HepG2 (cell line): ENCODE measurements around the gene C5. TPM values are rescaled to one million over a fixed set of nuclear protein-coding genes. Genes with fewer than 3 reads are reported as not detected.

Experiments
- ATAC-seq: fragments of 200-7000 bp; cut with Tn5 transposase; 3 replicates; pipeline ENCODE4 v1.9.1; 2020; ENCODE audit warnings: mild to moderate bottlenecking, moderate library complexity
- BruUV-seq: library from RNA; stranded (reverse); fragments of 400-500 nt; replicated peaks from 2 replicates; lab custom pipeline; 2021; lab: Mats Ljungman, UMichigan
- CTCF ChIA-PET: fragments of 300-600 bp; formaldehyde crosslinking; extraction: SDS; loops from one replicate; lab custom pipeline; 2021; ENCODE audit warnings: low total read pairs, inconsistent platforms, low intra/inter-chr PET ratio; lab: Yijun Ruan, JAX
- POLR2A ChIA-PET: fragments of 350-600 bp; sonication (Branson Sonifier 250); formaldehyde crosslinking; loops from one replicate; lab custom pipeline; 2020; ENCODE audit warnings: antibody characterized with exemption, inconsistent platforms; lab: Yijun Ruan, JAX
- DNase-seq: peaks from one replicate; pipeline ENCODE4 v3.0.0-alpha.2; 2015; ENCODE audit warnings: low spot score
- FAIRE-seq: peaks from 3 replicates; lab custom pipeline; 2011; peaks lifted over from hg19 to GRCh38; lab: Jason Lieb, UNC
- H2AFZ ChIP-seq: one replicate; pipeline ENCODE4 v1.6.1; 2011; ENCODE audit warnings: low read length, inconsistent platforms
- H3K27ac ChIP-seq: fragments of 300-600 bp; 3 replicates; pipeline ENCODE4 v1.8.0; 2011; ENCODE audit warnings: mixed run types, mild to moderate bottlenecking, mixed read lengths, low read length, inconsistent platforms; ENCODE audit not compliant: insufficient read depth; ENCODE audit errors: extremely low read length
- H3K27me3 ChIP-seq, 2 experiments: fragments of 200-600 bp in 1 of 2; 2 replicates in 1 of 2; 3 replicates in 1 of 2; pipeline versions ENCODE4 v1.6.0 to v1.8.0; 2011; ENCODE audit warnings: low read length in 2 of 2, mild to moderate bottlenecking in 2 of 2, moderate library complexity in 2 of 2, inconsistent platforms in 1 of 2; ENCODE audit not compliant: insufficient read depth in 2 of 2, control insufficient read depth in 1 of 2
- H3K36me3 ChIP-seq, 2 experiments: fragments of 200-600 bp in 1 of 2; replicated peaks in 1 of 2; 2 replicates in 1 of 2; 3 replicates in 1 of 2; pipeline versions ENCODE4 v1.5.1 to v1.8.0; 2011; ENCODE audit warnings: low read length in 2 of 2, inconsistent platforms in 1 of 2; ENCODE audit not compliant: insufficient read depth in 2 of 2, control insufficient read depth in 1 of 2
- H3K4me1 ChIP-seq: 2 replicates; pipeline ENCODE4 v1.5.1; 2012; ENCODE audit warnings: low read length, inconsistent platforms; ENCODE audit not compliant: insufficient read depth
- H3K4me2 ChIP-seq: 2 replicates; pipeline ENCODE4 v1.6.0; 2011; ENCODE audit warnings: low read depth, low read length, inconsistent platforms
- H3K4me3 ChIP-seq, 3 experiments: fragments of 200-600 bp in 1 of 3; sonication (generic), shearing (Covaris generic) in 1 of 3; replicated peaks in 1 of 3; 2 replicates each; pipeline ENCODE4 v1.5.1; 2011 to 2016; ENCODE audit warnings: low read length in 3 of 3, inconsistent platforms in 2 of 3, low read depth in 2 of 3, mild to moderate bottlenecking in 2 of 3, control low read depth in 1 of 3, mixed read lengths in 1 of 3; ENCODE audit not compliant: insufficient read depth in 1 of 3
- H3K79me2 ChIP-seq: one replicate; pipeline ENCODE4 v1.6.1; 2011; ENCODE audit warnings: low read length, inconsistent platforms; ENCODE audit not compliant: insufficient read depth
- H3K9ac ChIP-seq: 2 replicates; pipeline ENCODE4 v1.6.0; 2011; ENCODE audit warnings: mild to moderate bottlenecking, low read depth, low read length, inconsistent platforms; ENCODE audit not compliant: insufficient read depth
- H3K9me3 ChIP-seq: 2 replicates; pipeline ENCODE4 v1.5.1; 2012; ENCODE audit warnings: mild to moderate bottlenecking, low read length
- H4K20me1 ChIP-seq: 2 replicates; pipeline ENCODE4 v1.6.0; 2011; ENCODE audit warnings: inconsistent platforms, mild to moderate bottlenecking, low read length, moderate library complexity; ENCODE audit not compliant: insufficient read depth
- CCAR2 ChIP-seq: fragments of 200-400 bp; formaldehyde crosslinking; optimal IDR thresholded peaks from 2 replicates; pipeline ENCODE3; 2018; ENCODE audit warnings: low read depth, mild to moderate bottlenecking, low read length, moderate library complexity
- ETS1 ChIP-seq: sonication (generic); formaldehyde crosslinking; IDR thresholded peaks from 2 replicates; pipeline ENCODE4 v1.4.0; 2020; ENCODE audit warnings: missing genetic modification reagents
- FOXK2 ChIP-seq: fragments of 450-650 bp; IDR thresholded peaks from 2 replicates; pipeline ENCODE4 v1.6.1; 2016
- HHEX ChIP-seq: IDR thresholded peaks from 2 replicates; pipeline ENCODE4 v1.6.1; 2016; ENCODE audit warnings: control low read depth
- PHB2 ChIP-seq: fragments of 450-650 bp; IDR thresholded peaks from 2 replicates; pipeline ENCODE4 v1.6.1; 2018; ENCODE audit not compliant: partially characterized antibody
- SYNCRIP ChIP-seq: fragments of 200-400 bp; formaldehyde crosslinking; IDR thresholded peaks from 2 replicates; pipeline ENCODE4 v1.6.1; 2018; ENCODE audit warnings: mild to moderate bottlenecking, low read depth, low read length; ENCODE audit not compliant: insufficient read depth
- TOPORS ChIP-seq: sonication (generic); formaldehyde crosslinking; IDR thresholded peaks from 2 replicates; pipeline ENCODE4 v1.8.0; 2023; ENCODE audit warnings: mild to moderate bottlenecking, missing genetic modification reagents
- U2AF1 ChIP-seq: fragments of 200-400 bp; formaldehyde crosslinking; optimal IDR thresholded peaks from 2 replicates; pipeline ENCODE3; 2017; ENCODE audit warnings: mild to moderate bottlenecking, low read depth, low read length
- ZNF30 ChIP-seq: sonication (generic); formaldehyde crosslinking; IDR thresholded peaks from 2 replicates; pipeline ENCODE4 v1.5.0; 2020; ENCODE audit warnings: mild to moderate bottlenecking, missing genetic modification reagents
- ZNF576 ChIP-seq: sonication (generic); formaldehyde crosslinking; IDR thresholded peaks from 2 replicates; pipeline ENCODE4 v1.4.0; 2020; ENCODE audit warnings: mild to moderate bottlenecking, missing genetic modification reagents
- ZNF704 ChIP-seq: sonication (generic); formaldehyde crosslinking; IDR thresholded peaks from 2 replicates; pipeline ENCODE4 v1.8.1; 2023; ENCODE audit warnings: mild to moderate bottlenecking, inconsistent platforms, moderate library complexity, missing genetic modification reagents, borderline replicate concordance
- ZXDC ChIP-seq: sonication (generic); formaldehyde crosslinking; IDR thresholded peaks from 2 replicates; pipeline ENCODE4 v1.5.0; 2020; ENCODE audit warnings: mild to moderate bottlenecking, missing genetic modification reagents
- WGBS: methylation state at CpG from one replicate; pipeline ENCODE4 v1.1.6; 2017; ENCODE audit warnings: low lambda C conversion rate; 5-methylcytosine and 5-hydroxymethylcytosine counted together
- in situ Hi-C: cut with HindIII; loops from 2 replicates; pipeline ENCODE4 v1.10.0; 2017; ENCODE audit warnings: low pct_unique_long_range_greater_than_20kb; ENCODE audit not compliant: extremely low pct_ligation_motif_present
- intact Hi-C: fragments of 100-400 bp; cut with micrococcal nuclease; formaldehyde crosslinking; loops from one replicate; pipeline ENCODE4 v1.10.0; 2022; ENCODE audit not compliant: unreplicated experiment
- polyA plus RNA-seq, 8 experiments: library from polyadenylated mRNA; depleted of rRNA in 3 of 8; stranded (reverse) in 7 of 8; unstranded in 1 of 8; fragments of >200 nt; fragmentation: Illumina TruSeq in 4 of 8; extraction: Trizol in 4 of 8; gene quantifications; 2 replicates each; pipeline versions ENCODE4 v1.2.1 to v1.2.3, GENCODE V29; 2011 to 2016; ENCODE audit warnings: low read depth in 4 of 8, missing spikeins in 1 of 8, mixed read lengths in 1 of 8; ENCODE audit not compliant: insufficient read depth in 1 of 8
- total RNA-seq, 5 experiments: library from RNA; depleted of rRNA; stranded (reverse); fragments of >200 nt; fragmentation: Illumina TruSeq; extraction: Trizol; gene quantifications; 2 replicates each; pipeline ENCODE4 v1.2.3, GENCODE V29; 2016; ENCODE audit warnings: low read depth in 1 of 5

The C5 gene
- total and polyA plus RNA-seq, 2 of the 13 experiments (the other 11 are each of a cell fraction or from before 2014, with no cell fraction given): 57.6 to 192 TPM

- TF ChIP-seq SYNCRIP (no peak), CCAR2 (no peak), PHB2 (no peak), ZNF704 (CRISPR knock-in tag) (no peak), ZNF576 (CRISPR knock-in tag) (no peak), FOXK2 (no peak), ETS1 (CRISPR knock-in tag) (no peak), HHEX (CRISPR knock-in tag) (no peak), ZNF30 (CRISPR knock-in tag) (no peak), TOPORS (CRISPR knock-in tag) (no peak), ZXDC (no peak), U2AF1 (no peak)
- ChIA-PET CTCF (no interaction called here), POLR2A (no interaction called here)
- no peaks in the 10 kb centered on the region for H3K4me1 ChIP-seq
- H2AFZ ChIP-seq: no peak overlapping the region
- in situ Hi-C loops: no loop called here
- WGBS: 96% methylated on average over 4 of the region's 4 CpGs
- no TSS peak for BruUV-seq
- no peaks in the 10 kb centered on the region for H4K20me1 ChIP-seq
- intact Hi-C loops: no loop called here
- H3K27me3 ChIP-seq: no peaks in the 10 kb centered on the region
- ATAC-seq (no peak), FAIRE-seq (no peak), DNase-seq (no peak)
- no peaks in the 10 kb centered on the region for H3K79me2 ChIP-seq
- no peaks in the 10 kb centered on the region for H3K9me3 ChIP-seq
- no peak overlapping the region for H3K27ac ChIP-seq
- no peak overlapping the region for H3K4me3 ChIP-seq
- no peak overlapping the region for H3K4me2 ChIP-seq
- peaks cover 10 to 29% of the 10 kb centered on the region in 2 experiments for H3K36me3 ChIP-seq
- H3K9ac ChIP-seq: no peak overlapping the region
Measured at GRCh38 chr9:120989065-120989464, 61.0 kb downstream of the C5 start.
